Astrocyte of the cerebellum (primary cell): Measurements from ENCODE around the gene P2RX6.

Experiments used
- DNase-seq: peaks from one replicate; pipeline ENCODE4 v3.0.0-alpha.2; 2011; ENCODE audit warnings: low read depth
- H3K4me3 ChIP-seq: 2 replicates; pipeline ENCODE4 v1.5.1; 2011; ENCODE audit warnings: mild to moderate bottlenecking, low read depth, low read length, moderate library complexity
- CTCF ChIP-seq: IDR thresholded peaks from 2 replicates; pipeline ENCODE4 v1.5.1; 2012; ENCODE audit warnings: low read length, low read depth, moderate library complexity, mild to moderate bottlenecking; ENCODE audit errors: missing control alignments
- in situ Hi-C: cut with HindIII; loops from 2 replicates; pipeline ENCODE4 v1.10.0; 2017; ENCODE audit warnings: low sequenced_read_pairs

Gene P2RX6

GRCh38 chr22:21051145-21051830 lies 36.3 kb downstream of the P2RX6 start:
- no peak for TF ChIP-seq CTCF
- no peak overlapping the region for H3K4me3 ChIP-seq
- in situ Hi-C loops: no loop called here
- no peak for DNase-seq

GRCh38 chr22:21051831-21052400 lies 37.0 kb downstream of the P2RX6 start:
- no peak overlapping the region for H3K4me3 ChIP-seq
- in situ Hi-C loops: no loop called here
- no peak for TF ChIP-seq CTCF
- DNase-seq: no peak

GRCh38 chr22:21052715-21053459 lies 37.9 kb downstream of the P2RX6 start:
- no peak for DNase-seq
- no peak overlapping the region for H3K4me3 ChIP-seq
- TF ChIP-seq CTCF: no peak
- in situ Hi-C loops: no loop called here

GRCh38 chr22:21054046-21054713 lies 39.2 kb downstream of the P2RX6 start:
- in situ Hi-C loops: no loop called here
- H3K4me3 ChIP-seq: no peak overlapping the region
- no peak for DNase-seq
- no peak for TF ChIP-seq CTCF

GRCh38 chr22:21054714-21055563 lies 40.0 kb downstream of the P2RX6 start:
- in situ Hi-C loops: no loop called here
- H3K4me3 ChIP-seq: no peak overlapping the region
- DNase-seq: no peak
- no peak for TF ChIP-seq CTCF

GRCh38 chr22:21055564-21055834 lies 40.5 kb downstream of the P2RX6 start:
- DNase-seq: no peak
- H3K4me3 ChIP-seq: no peak overlapping the region
- in situ Hi-C loops: no loop called here
- TF ChIP-seq CTCF: no peak
